Activated naive CD4-positive, alpha-beta T cell treated with anti-CD3 and anti-CD28 coated beads, Interleukin-2, amount 50 U/mL, for 16 hours (primary cell): ENCODE data around the gene SF3A2.

Experiments used
- DNase-seq: peaks from one replicate; pipeline ENCODE4 v3.0.0-alpha.2; 2020

Gene SF3A2

GRCh38 chr19:2207991-2208860, 28.4 kb upstream of the SF3A2 start:
- no peak for DNase-seq

- no peak for DNase-seq
Measured at GRCh38 chr19:2208975-2209374, 27.6 kb upstream of the SF3A2 start.

DNA sequence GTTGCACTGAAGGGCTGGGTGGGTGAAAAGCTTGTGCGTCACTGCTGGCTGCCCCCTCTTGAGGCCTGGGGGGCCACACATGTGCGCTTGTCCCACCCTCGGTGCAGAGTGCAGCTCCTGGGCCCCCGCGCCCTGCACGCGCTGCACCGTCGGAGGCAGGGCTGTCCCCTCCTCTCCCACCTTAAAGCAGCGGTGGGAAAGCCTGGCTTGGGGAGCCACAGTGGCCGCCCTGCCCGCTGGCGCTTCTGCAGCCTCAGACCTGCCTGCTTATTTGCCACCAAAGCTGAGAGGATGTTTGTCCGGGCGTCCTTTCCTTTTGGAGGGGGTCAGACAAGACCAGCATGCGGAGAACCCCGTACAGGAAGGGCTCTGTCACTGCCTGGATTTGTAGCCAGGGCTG, 27.2 kb upstream of the SF3A2 start:
- no peak for DNase-seq

- no peak for DNase-seq
Measured at GRCh38 chr19:2210206-2210605, 26.4 kb upstream of the SF3A2 start.

- DNase-seq, result no peak
Measured at GRCh38 chr19:2210987-2211740, 25.5 kb upstream of the SF3A2 start.

- no peak for DNase-seq
Measured at GRCh38 chr19:2212861-2213711, 23.5 kb upstream of the SF3A2 start.

DNA sequence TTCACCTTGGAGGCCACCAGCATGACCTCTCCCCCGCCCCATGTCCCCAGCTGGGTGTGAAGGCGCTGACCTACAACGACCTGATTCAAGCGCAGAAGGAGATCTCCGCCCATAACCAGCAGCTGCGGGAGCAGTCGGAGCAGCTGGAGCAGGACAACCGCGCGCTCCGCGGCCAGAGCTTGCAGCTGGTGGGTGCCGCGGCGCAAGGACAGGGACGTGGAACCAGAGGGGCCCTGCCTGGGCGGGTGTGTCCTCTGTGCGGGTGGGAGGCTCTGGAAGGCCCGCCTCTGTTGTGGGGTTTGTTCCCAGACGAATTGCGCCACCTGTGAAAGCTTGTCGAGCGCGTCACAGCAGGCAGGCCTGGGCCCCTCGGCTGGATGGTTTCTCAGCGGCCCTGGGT, 22.8 kb upstream of the SF3A2 start:
- DNase-seq, result no peak

GRCh38 chr19:2214251-2214650, 22.4 kb upstream of the SF3A2 start:
- no peak for DNase-seq

DNA sequence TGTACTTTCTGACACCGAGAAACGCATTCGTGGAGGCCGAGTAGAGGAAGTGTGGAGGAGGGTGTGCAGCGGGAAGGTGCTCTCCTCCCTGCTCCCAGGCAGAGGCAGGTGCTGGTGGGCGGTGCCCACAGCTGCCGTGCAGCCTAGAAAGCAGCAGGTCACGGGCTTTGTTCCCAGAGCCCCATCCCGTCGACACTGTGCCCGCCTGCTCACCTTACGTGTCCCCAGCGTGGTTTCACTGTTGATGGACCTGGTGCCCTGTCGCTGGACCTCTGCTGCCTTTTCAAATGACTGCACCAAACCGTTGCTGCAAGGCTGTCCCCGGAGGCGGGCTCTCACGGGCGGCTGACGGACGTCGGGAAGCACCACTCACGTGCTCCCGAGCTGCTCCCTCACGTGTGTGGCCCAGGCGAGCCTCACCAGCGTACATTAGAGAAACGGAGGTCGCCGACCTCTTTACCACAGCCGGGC, 21.3 kb upstream of the SF3A2 start:
- DNase-seq, result peak; percentile 41

- no peak for DNase-seq
Measured at GRCh38 chr19:2216361-2217225, 20.0 kb upstream of the SF3A2 start.

GRCh38 chr19:2217591-2217990, 19.0 kb upstream of the SF3A2 start:
- no peak for DNase-seq

- no peak for DNase-seq
Measured at GRCh38 chr19:2219726-2220125, 16.9 kb upstream of the SF3A2 start.

DNA sequence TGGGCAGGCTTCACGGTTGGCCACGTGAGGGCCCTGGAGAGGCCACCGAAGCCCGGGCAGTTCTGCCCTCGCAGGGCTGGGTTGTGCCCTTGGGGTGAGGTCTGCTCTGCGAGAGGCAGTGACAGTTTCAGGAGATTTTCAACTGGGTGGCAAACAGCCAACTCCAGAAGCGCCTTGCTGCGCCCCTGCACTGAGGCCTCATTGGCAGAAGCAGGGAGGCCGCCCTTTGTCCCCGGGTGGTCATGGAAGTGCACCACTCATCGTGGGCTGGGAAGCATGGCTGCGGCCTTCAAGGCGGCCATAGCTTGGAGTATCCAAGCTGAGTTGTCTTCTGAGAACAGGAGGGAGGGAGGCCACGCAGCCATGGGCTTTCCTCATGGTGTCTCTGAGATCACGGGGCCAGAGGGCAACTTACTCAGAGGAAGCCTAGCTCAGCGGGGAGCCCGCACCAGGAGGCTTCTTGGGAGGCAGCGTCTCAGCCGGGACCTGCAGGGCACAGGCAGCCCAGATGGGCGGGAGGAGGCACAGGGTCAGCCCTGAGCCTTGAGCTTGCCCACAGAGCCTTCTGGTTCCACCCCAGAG, 15.3 kb upstream of the SF3A2 start:
- DNase-seq, result no peak

DNA sequence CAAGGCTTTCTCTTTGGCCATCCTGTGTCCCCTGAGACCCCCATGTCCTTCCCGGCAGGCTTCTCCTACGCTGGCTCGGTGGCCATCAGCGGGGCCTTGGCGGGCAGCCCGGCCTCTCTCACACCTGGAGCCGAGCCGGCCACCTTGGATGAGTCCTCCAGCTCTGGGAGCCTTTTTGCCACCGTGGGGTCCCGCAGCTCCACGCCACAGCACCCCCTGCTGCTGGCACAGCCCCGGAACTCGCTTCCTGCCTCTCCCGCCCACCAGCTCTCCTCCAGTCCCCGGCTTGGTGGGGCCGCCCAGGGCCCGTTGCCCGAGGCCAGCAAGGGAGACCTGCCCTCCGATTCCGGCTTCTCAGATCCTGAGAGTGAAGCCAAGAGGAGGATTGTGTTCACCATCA, 14.7 kb upstream of the SF3A2 start:
- DNase-seq, result no peak

GRCh38 chr19:2223391-2223790, 13.2 kb upstream of the SF3A2 start:
- DNase-seq, result no peak

GRCh38 chr19:2223959-2224358, 12.7 kb upstream of the SF3A2 start:
- DNase-seq, result no peak

- no peak for DNase-seq
Measured at GRCh38 chr19:2224754-2225349, 11.8 kb upstream of the SF3A2 start.

DNA sequence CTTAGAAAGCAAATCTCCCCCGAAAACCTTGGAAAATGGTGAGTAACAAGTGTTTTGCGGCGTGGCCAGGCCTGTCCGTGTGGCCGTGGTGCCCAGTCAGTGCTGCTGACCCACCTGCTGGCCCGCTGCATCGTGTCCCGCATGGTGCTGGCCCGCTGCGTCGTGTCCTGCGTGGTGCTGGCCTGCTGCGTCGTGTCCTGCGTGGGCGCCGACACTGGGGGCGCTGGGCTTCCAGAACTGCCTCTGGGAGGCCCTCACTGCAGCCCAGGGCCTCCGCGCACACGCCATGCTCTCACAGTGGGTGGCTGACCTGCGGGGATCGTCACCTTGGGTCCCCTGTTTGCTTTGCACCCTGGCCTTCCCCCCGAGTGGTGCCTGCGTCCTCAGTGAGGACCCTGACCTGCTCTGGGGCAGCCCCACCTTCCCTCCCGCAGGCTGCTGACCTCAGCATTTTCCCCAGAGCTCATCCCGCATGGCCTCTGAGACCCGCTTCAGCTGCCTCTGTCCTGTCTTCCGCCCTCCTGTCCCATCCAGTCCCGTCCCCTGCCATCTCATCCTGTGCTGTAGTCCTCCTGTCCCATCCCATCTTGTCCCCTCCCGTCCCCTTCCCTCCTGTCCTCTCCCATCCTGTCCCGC, 11.1 kb upstream of the SF3A2 start:
- no peak for DNase-seq

- no peak for DNase-seq
Measured at GRCh38 chr19:2226051-2226839, 10.4 kb upstream of the SF3A2 start.

DNA sequence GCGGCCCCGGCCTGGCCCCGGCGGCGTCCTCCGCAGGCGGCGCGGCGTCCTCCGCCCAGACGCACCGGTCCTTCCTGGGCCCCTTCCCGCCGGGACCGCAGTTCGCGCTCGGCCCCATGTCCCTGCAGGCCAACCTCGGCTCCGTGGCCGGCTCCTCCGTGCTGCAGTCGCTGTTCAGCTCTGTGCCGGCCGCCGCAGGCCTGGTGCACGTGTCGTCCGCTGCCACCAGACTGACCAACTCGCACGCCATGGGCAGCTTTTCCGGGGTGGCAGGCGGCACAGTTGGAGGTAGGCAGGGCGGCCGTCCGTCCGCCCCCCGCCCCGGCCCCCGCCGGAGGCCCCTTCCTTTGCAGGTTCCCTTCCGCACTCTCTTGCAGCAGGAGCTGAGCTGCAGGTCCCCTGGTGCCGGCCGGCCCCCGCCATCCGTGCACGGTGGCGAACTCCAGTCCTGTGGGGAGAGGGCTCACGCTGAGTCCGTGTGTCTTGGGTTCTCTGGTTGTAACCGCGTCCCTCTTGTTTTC, 9.7 kb upstream of the SF3A2 start:
- no peak for DNase-seq
